Neural progenitor cell (in vitro differentiated cells): ENCODE data around the gene CAMKMT. TPM values are rescaled to one million over a fixed set of nuclear protein-coding genes. Genes with fewer than 3 reads are reported as not detected.

Experiments
- DNase-seq: peaks from one replicate; pipeline ENCODE4 v3.0.0-alpha.2; 2016; ENCODE audit warnings: low spot score
- H2AFZ ChIP-seq: fragments of 200-600 bp; sonication (generic); replicated peaks from 2 replicates; pipeline ENCODE4 v1.6.1; 2016; ENCODE audit warnings: antibody characterized with exemption
- H3F3A ChIP-seq: fragments of 200-600 bp; sonication (generic); 2 replicates; pipeline ENCODE4 v1.6.1; 2016; ENCODE audit warnings: antibody characterized with exemption, low read depth
- H3K27ac ChIP-seq: fragments of 200-600 bp; sonication (generic); 2 replicates; pipeline ENCODE4 v1.5.1; 2016; ENCODE audit warnings: mild to moderate bottlenecking
- H3K27me3 ChIP-seq: fragments of 200-600 bp; sonication (generic); 2 replicates; pipeline ENCODE4 v1.6.1; 2016; ENCODE audit warnings: mild to moderate bottlenecking, moderate library complexity
- H3K36me3 ChIP-seq: fragments of 200-600 bp; sonication (generic); 2 replicates; pipeline ENCODE4 v1.5.1; 2016
- H3K4me1 ChIP-seq: fragments of 200-600 bp; sonication (generic); 2 replicates; pipeline ENCODE4 v1.6.1; 2016; ENCODE audit warnings: mixed run types
- H3K4me2 ChIP-seq: fragments of 200-600 bp; sonication (generic); 2 replicates; pipeline ENCODE4 v1.6.1; 2016
- H3K4me3 ChIP-seq: fragments of 200-600 bp; sonication (generic); 2 replicates; pipeline ENCODE4 v1.5.1; 2016
- H3K79me2 ChIP-seq: fragments of 200-600 bp; sonication (generic); 2 replicates; pipeline ENCODE4 v1.6.1; 2016; ENCODE audit warnings: low read depth
- H3K9ac ChIP-seq: fragments of 200-600 bp; sonication (generic); 2 replicates; pipeline ENCODE4 v1.6.1; 2016
- H3K9me3 ChIP-seq: fragments of 200-600 bp; sonication (generic); 2 replicates; pipeline ENCODE4 v1.5.1; 2016; ENCODE audit warnings: low read depth
- H4K20me1 ChIP-seq: fragments of 200-600 bp; sonication (generic); 2 replicates; pipeline ENCODE4 v1.6.1; 2016; ENCODE audit warnings: low read depth
- H3K27ac Mint-ChIP-seq: 3 replicates; pipeline ENCODE4 v1.8.0; 2021; ENCODE audit warnings: mixed read lengths
- H3K27me3 Mint-ChIP-seq: 2 replicates; pipeline ENCODE4 v1.8.0; 2022; ENCODE audit warnings: low read depth, mild to moderate bottlenecking, inconsistent platforms, moderate library complexity, mixed read lengths; ENCODE audit not compliant: insufficient read depth
- H3K36me3 Mint-ChIP-seq: 3 replicates; pipeline ENCODE4 v1.8.0; 2021; ENCODE audit warnings: mixed read lengths
- H3K4me1 Mint-ChIP-seq: 3 replicates; pipeline ENCODE4 v1.8.0; 2021; ENCODE audit warnings: mixed read lengths
- H3K4me3 Mint-ChIP-seq: 3 replicates; pipeline ENCODE4 v1.8.0; 2021; ENCODE audit warnings: mild to moderate bottlenecking, moderate library complexity, mixed read lengths
- H3K9me3 Mint-ChIP-seq: 3 replicates; pipeline ENCODE4 v1.8.0; 2020; ENCODE audit warnings: mixed read lengths
- EZH2 ChIP-seq: fragments of 200-600 bp; sonication (generic); IDR thresholded peaks from 2 replicates; pipeline ENCODE4 v1.6.1; 2017; ENCODE audit warnings: antibody characterized with exemption, mild to moderate bottlenecking, moderate library complexity
- EZH2phosphoT487 ChIP-seq: fragments of 200-600 bp; sonication (generic); IDR thresholded peaks from 2 replicates; pipeline ENCODE4 v1.6.1; 2017; ENCODE audit warnings: antibody characterized with exemption
- total RNA-seq: library from RNA; depleted of rRNA; stranded (reverse); fragments of >200 nt; gene quantifications from 2 replicates; pipeline ENCODE4 v1.2.3, GENCODE V29; 2015; ENCODE audit warnings: low replicate concordance
- TF ChIP-seq, protein P1 (sequence below): fragments of 200-600 bp; sonication (generic); IDR thresholded peaks from 2 replicates; pipeline ENCODE4 v1.5.1; 2017; ENCODE audit warnings: antibody characterized with exemption, mild to moderate bottlenecking

The CAMKMT gene
- total RNA-seq, 1 donor from 2014 or later, result 28.5 TPM

GRCh38 chr2:44545005-44545404 lies 183.3 kb downstream of the CAMKMT start:
- peak overlapping the region; percentile 88 for H3K27ac ChIP-seq
- H3K36me3 Mint-ChIP-seq, result no peaks in the 10 kb centered on the region
- H3K9ac ChIP-seq, result no peak overlapping the region
- peaks cover 47% of the 10 kb centered on the region for H3F3A ChIP-seq
- TF ChIP-seq EZH2phosphoT487, result no peak
- TF ChIP-seq EZH2, result no peak
- TF ChIP-seq, protein P1, sequence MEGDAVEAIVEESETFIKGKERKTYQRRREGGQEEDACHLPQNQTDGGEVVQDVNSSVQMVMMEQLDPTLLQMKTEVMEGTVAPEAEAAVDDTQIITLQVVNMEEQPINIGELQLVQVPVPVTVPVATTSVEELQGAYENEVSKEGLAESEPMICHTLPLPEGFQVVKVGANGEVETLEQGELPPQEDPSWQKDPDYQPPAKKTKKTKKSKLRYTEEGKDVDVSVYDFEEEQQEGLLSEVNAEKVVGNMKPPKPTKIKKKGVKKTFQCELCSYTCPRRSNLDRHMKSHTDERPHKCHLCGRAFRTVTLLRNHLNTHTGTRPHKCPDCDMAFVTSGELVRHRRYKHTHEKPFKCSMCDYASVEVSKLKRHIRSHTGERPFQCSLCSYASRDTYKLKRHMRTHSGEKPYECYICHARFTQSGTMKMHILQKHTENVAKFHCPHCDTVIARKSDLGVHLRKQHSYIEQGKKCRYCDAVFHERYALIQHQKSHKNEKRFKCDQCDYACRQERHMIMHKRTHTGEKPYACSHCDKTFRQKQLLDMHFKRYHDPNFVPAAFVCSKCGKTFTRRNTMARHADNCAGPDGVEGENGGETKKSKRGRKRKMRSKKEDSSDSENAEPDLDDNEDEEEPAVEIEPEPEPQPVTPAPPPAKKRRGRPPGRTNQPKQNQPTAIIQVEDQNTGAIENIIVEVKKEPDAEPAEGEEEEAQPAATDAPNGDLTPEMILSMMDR, result no peak
- H3K4me1 Mint-ChIP-seq, result peaks cover 53% of the 10 kb centered on the region
- no peaks in the 10 kb centered on the region for H3K9me3 Mint-ChIP-seq
- H4K20me1 ChIP-seq, result no peaks in the 10 kb centered on the region
- no peak overlapping the region for H3K4me3 Mint-ChIP-seq
- H3K4me3 ChIP-seq, result peak overlapping the region; percentile 26
- DNase-seq, result peak; percentile 26
- H3K79me2 ChIP-seq, result peaks cover 23% of the 10 kb centered on the region
- no peaks in the 10 kb centered on the region for H3K9me3 ChIP-seq
- H3K36me3 ChIP-seq, result no peaks in the 10 kb centered on the region
- H3K4me2 ChIP-seq, result peak overlapping the region; percentile 76
- peaks cover 73% of the 10 kb centered on the region for H3K4me1 ChIP-seq
- H2AFZ ChIP-seq, result no peak overlapping the region
- peak overlapping the region; percentile 74 for H3K27ac Mint-ChIP-seq
- H3K27me3 Mint-ChIP-seq, result no peaks in the 10 kb centered on the region
- H3K27me3 ChIP-seq, result no peaks in the 10 kb centered on the region

DNA sequence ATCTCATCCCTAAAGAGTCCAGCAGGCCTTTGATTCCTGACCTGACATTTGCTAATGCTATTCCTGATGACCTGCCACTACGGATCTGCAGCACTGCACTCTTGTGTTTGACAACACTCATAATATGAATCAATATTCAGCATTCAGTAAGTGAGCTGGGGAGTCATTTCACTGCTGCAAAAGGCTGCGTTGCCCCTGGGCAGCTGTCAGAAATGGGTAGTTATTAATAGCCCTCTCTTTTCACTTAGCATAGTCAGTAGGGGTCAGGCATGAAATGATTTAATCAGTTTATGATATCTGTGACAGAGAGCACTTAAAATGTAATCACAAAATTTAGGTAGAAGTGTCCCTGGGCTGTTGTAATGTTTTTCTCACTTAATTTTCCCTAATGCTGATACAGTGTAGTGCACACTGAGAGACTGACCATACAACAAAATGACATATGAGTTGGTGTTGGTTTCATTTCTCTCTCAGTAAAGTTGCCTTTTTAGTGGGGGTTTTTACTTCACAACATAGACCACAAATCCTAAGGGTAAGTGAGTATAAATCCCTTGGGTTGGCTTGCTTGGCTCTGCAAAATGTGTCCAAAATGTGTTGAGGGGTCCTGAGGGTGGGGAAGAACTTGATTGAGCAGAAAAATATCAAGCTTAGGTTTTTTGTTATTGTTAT lies 184.8 kb downstream of the CAMKMT start:
- no peak overlapping the region for H2AFZ ChIP-seq
- Mint-ChIP-seq H3K36me3 (no peaks in the 10 kb centered on the region), H3K27ac (peak overlapping the region; percentile 35), H3K9me3 (no peaks in the 10 kb centered on the region), H3K4me3 (no peak overlapping the region), H3K4me1 (peaks cover 63% of the 10 kb centered on the region), H3K27me3 (no peaks in the 10 kb centered on the region)
- H3K4me3 ChIP-seq, result no peak overlapping the region
- no peaks in the 10 kb centered on the region for H3K36me3 ChIP-seq
- TF ChIP-seq EZH2, result no peak
- no peak for TF ChIP-seq EZH2phosphoT487
- TF ChIP-seq, protein P1, result no peak
- peaks cover 47% of the 10 kb centered on the region for H3F3A ChIP-seq
- peaks cover 20% of the 10 kb centered on the region for H3K79me2 ChIP-seq
- no peak overlapping the region for H3K9ac ChIP-seq
- no peaks in the 10 kb centered on the region for H4K20me1 ChIP-seq
- no peaks in the 10 kb centered on the region for H3K27me3 ChIP-seq
- H3K27ac ChIP-seq, result peak overlapping the region; percentile 88
- no peaks in the 10 kb centered on the region for H3K9me3 ChIP-seq
- peaks cover 73% of the 10 kb centered on the region for H3K4me1 ChIP-seq
- H3K4me2 ChIP-seq, result no peak overlapping the region
- no peak for DNase-seq

DNA sequence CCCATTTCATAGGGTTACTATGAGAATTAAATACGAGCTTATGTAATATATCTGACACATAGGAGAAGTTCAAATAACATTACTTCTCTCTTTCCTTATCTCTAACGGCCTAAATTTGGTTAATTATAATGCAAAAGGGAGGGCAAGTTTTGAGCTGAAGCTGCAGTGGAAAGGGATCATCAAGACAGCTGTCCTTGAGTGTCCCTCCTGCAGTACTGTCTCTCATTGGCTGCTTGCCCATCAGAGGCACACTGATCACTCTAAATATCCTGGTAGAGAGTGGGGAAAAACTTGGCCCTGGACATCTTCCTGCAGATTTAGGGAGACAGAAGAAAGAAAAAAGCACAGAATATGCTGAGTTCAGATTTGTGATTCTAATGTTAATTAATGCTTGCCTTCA lies 186.0 kb downstream of the CAMKMT start:
- Mint-ChIP-seq H3K4me3 (no peak overlapping the region), H3K36me3 (no peaks in the 10 kb centered on the region), H3K27me3 (no peaks in the 10 kb centered on the region), H3K9me3 (no peaks in the 10 kb centered on the region), H3K27ac (no peak overlapping the region), H3K4me1 (peaks cover 59% of the 10 kb centered on the region)
- TF ChIP-seq EZH2phosphoT487 (no peak), EZH2 (no peak)
- TF ChIP-seq, protein P1, result no peak
- H3K36me3 ChIP-seq, result no peaks in the 10 kb centered on the region
- H2AFZ ChIP-seq, result no peak overlapping the region
- peaks cover 40% of the 10 kb centered on the region for H3F3A ChIP-seq
- no peaks in the 10 kb centered on the region for H4K20me1 ChIP-seq
- H3K4me2 ChIP-seq, result no peak overlapping the region
- H3K9me3 ChIP-seq, result no peaks in the 10 kb centered on the region
- H3K4me1 ChIP-seq, result peaks cover 66% of the 10 kb centered on the region
- peaks cover 20% of the 10 kb centered on the region for H3K79me2 ChIP-seq
- no peak overlapping the region for H3K4me3 ChIP-seq
- no peaks in the 10 kb centered on the region for H3K27me3 ChIP-seq
- no peak for DNase-seq
- no peak overlapping the region for H3K27ac ChIP-seq
- H3K9ac ChIP-seq, result no peak overlapping the region
